Stomach (tissue), 9 donors: ENCODE results near the gene IL1A. TPM values are rescaled to one million over a fixed set of nuclear protein-coding genes. Genes with fewer than 3 reads are reported as not detected.

Experiments used
- DNase-seq, 2 donors: peaks; one replicate each; pipeline versions ENCODE4 v3.0.0 to v3.0.0-alpha.2; 2013 to 2019
- H3K27ac ChIP-seq, 5 donors: fragments of 200-600 bp in 4 of 5; sonication (generic) in 4 of 5; one replicate each; pipeline ENCODE4 v1.5.1; 2013 to 2019; ENCODE audit warnings: mild to moderate bottlenecking in 1 of 5, moderate library complexity in 1 of 5
- H3K27me3 ChIP-seq, 3 donors: fragments of 200-600 bp; sonication (generic); one replicate each; pipeline ENCODE4 v1.5.1; 2017 to 2019; ENCODE audit warnings: mixed run types in 1 of 3
- H3K36me3 ChIP-seq, 4 donors: fragments of 200-600 bp; sonication (generic); 1 replicate in 3 of 4; 2 replicates in 1 of 4; pipeline ENCODE4 v1.5.1; 2016 to 2019
- H3K4me1 ChIP-seq, 4 donors: fragments of 200-600 bp; sonication (generic); one replicate each; pipeline ENCODE4 v1.5.1; 2016 to 2019
- H3K4me3 ChIP-seq, 4 donors: fragments of 200-600 bp; sonication (generic) in 3 of 4; one replicate each; pipeline ENCODE4 v1.5.1; 2016 to 2019; ENCODE audit warnings: mild to moderate bottlenecking in 1 of 4
- H3K9me3 ChIP-seq, 4 donors: fragments of 200-600 bp; sonication (generic); one replicate each; pipeline ENCODE4 v1.5.1; 2016 to 2019
- EP300 ChIP-seq: sonication (generic); formaldehyde crosslinking; IDR thresholded peaks from one replicate; pipeline ENCODE4 v1.6.1; 2017; ENCODE audit warnings: antibody characterized with exemption
- POLR2A ChIP-seq, 4 donors: fragments of 450-650 bp; IDR thresholded peaks; one replicate each; pipeline ENCODE4 v1.6.1; 2016; ENCODE audit warnings: antibody characterized with exemption in 4 of 4, control low read depth in 2 of 4, mild to moderate bottlenecking in 1 of 4, moderate library complexity in 1 of 4
- POLR2AphosphoS5 ChIP-seq, 3 donors: sonication (generic); formaldehyde crosslinking; IDR thresholded peaks; one replicate each; pipeline ENCODE4 v1.6.1; 2016; ENCODE audit warnings: antibody characterized with exemption in 3 of 3
- WGBS, 5 donors: extraction: QIAGEN DNeasy Blood & Tissue Kit in 3 of 5; methylation state at CpG; one replicate each; pipeline versions ENCODE4 v1.1.5 to v1.1.7; 2013 to 2018; 5-methylcytosine and 5-hydroxymethylcytosine counted together
- intact Hi-C: fragments of 100-400 bp; cut with DNase I; formaldehyde crosslinking; loops from one replicate; pipeline ENCODE4 v1.15.1; 2023; ENCODE audit warnings: low total_unique reads
- polyA plus RNA-seq, 3 donors: library from polyadenylated mRNA; stranded (reverse); fragments of 200-250 nt; gene quantifications; one replicate each; pipeline ENCODE4 v1.2.3, GENCODE V29; 2013
- total RNA-seq, 5 donors: library from RNA; depleted of rRNA; stranded (reverse); fragments of >200 nt; gene quantifications; one replicate each; pipeline versions ENCODE4 v1.1.0 to v1.2.3, GENCODE V29; 2014 to 2016
- TF ChIP-seq, protein P1 (sequence below), 7 experiments: fragments of 450-650 bp in 4 of 7; fragments of 200-600 bp in 3 of 7; sonication (generic) in 3 of 7; IDR thresholded peaks; one replicate each; pipeline ENCODE4 v1.5.1; 2016 to 2019; ENCODE audit warnings: antibody characterized with exemption in 7 of 7, control low read depth in 2 of 7, mild to moderate bottlenecking in 1 of 7
- donor health status: healthy with polysubstance abuse.
- donor health status: Bipolar disorder and iron deficiency.
- donor health status: healthy.

Gene IL1A
- total and polyA plus RNA-seq, 8 donors: 0.44 to 2.5 TPM; not detected in 6

DNA sequence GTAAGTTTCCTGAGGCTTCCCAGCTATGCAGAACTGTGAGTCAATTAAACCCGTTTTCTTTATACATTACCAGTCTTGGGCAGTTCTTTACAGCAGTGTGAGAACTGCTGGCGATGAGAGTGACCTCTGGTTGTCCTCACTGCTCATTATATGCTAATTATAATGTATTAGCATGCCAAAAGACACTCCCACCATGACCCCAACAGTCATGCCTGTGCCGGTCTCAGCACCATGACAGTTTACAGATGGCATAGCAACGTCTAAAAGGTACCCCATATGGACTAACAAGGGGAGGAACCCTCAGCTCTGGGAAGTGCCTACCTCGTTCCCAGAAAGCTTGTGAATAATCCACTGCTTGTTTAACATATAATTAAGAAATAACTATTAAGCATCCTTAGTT is 8.1 kb upstream of the IL1A start:
- 73 to 88% (median 80%) methylated on average over 5 of the region's 5 CpGs for WGBS, 5 donors
- no peaks in the 10 kb centered on the region for H3K9me3 ChIP-seq
- H3K36me3 ChIP-seq: no peaks in the 10 kb centered on the region
- TF ChIP-seq POLR2A (IDR thresholded peaks at IDR 0.05): no peak
- TF ChIP-seq POLR2AphosphoS5 (IDR thresholded peaks at IDR 0.05): no peak
- TF ChIP-seq, protein P1, sequence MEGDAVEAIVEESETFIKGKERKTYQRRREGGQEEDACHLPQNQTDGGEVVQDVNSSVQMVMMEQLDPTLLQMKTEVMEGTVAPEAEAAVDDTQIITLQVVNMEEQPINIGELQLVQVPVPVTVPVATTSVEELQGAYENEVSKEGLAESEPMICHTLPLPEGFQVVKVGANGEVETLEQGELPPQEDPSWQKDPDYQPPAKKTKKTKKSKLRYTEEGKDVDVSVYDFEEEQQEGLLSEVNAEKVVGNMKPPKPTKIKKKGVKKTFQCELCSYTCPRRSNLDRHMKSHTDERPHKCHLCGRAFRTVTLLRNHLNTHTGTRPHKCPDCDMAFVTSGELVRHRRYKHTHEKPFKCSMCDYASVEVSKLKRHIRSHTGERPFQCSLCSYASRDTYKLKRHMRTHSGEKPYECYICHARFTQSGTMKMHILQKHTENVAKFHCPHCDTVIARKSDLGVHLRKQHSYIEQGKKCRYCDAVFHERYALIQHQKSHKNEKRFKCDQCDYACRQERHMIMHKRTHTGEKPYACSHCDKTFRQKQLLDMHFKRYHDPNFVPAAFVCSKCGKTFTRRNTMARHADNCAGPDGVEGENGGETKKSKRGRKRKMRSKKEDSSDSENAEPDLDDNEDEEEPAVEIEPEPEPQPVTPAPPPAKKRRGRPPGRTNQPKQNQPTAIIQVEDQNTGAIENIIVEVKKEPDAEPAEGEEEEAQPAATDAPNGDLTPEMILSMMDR (IDR thresholded peaks at IDR 0.05): no peak
- TF ChIP-seq EP300: no peak
- intact Hi-C loops: no loop called here
- no peak overlapping the region for H3K4me3 ChIP-seq
- H3K27ac ChIP-seq: no peak overlapping the region
- H3K27me3 ChIP-seq: no peaks in the 10 kb centered on the region
- peaks cover 0 to 8% (median 0%) of the 10 kb centered on the region in 4 donors for H3K4me1 ChIP-seq
- DNase-seq: no peak

DNA sequence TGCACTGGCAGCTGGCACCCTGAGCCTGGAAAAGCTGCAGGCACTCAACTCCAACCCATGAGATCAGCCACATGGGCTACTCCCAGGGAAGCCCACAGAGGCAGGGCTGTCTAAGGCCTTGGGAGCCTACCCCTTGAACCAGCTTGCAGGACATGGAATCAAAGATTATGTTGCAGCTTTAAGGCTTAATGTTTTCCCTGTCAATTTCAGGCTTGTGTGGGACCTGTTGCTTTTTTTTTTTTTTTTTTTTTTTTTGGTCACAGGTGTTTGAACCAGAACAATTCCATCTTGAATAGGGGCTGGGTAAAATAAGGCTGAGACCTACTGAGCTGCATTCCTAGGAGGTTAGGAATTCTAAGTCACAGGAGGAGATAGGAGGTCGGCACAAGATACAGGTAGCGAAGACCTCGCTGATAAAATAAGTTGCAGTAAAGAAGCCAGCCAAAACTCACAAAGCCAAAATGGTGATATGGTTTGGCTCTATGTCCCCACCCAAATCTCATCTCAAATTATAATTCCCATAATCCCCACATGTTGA is 7.5 kb upstream of the IL1A start:
- WGBS, 5 donors: 91 to 95% (median 92%) methylated on average over 3 of the region's 3 CpGs
- TF ChIP-seq POLR2A (IDR thresholded peaks at IDR 0.05) (no peak), POLR2AphosphoS5 (IDR thresholded peaks at IDR 0.05) (no peak), EP300 (no peak)
- TF ChIP-seq, protein P1 (IDR thresholded peaks at IDR 0.05): no peak
- Histone ChIP-seq H3K4me3 (no peak overlapping the region), H3K9me3 (no peaks in the 10 kb centered on the region), H3K36me3 (no peaks in the 10 kb centered on the region), H3K27ac (no peak overlapping the region), H3K4me1 (peaks cover 0 to 8% (median 0%) of the 10 kb centered on the region in 4 donors), H3K27me3 (no peaks in the 10 kb centered on the region)
- DNase-seq: no peak
- intact Hi-C loops: no loop called here

- no peak for TF ChIP-seq POLR2A (IDR thresholded peaks at IDR 0.05)
- TF ChIP-seq, protein P1 (IDR thresholded peaks at IDR 0.05): no peak
- TF ChIP-seq EP300: no peak
- no peak for TF ChIP-seq POLR2AphosphoS5 (IDR thresholded peaks at IDR 0.05)
Observed at GRCh38 chr2:112791019-112791418, 6.7 kb upstream of the IL1A start.

GRCh38 chr2:112790305-112790704 is 6.0 kb upstream of the IL1A start:
- H3K4me1 ChIP-seq: peaks cover 0 to 8% (median 0%) of the 10 kb centered on the region in 4 donors
- H3K4me3 ChIP-seq: no peak overlapping the region
- intact Hi-C loops: no loop called here
- DNase-seq: no peak
- H3K27me3 ChIP-seq: no peaks in the 10 kb centered on the region
- TF ChIP-seq, protein P1 (IDR thresholded peaks at IDR 0.05): no peak
- TF ChIP-seq POLR2A (IDR thresholded peaks at IDR 0.05): no peak
- no peak for TF ChIP-seq POLR2AphosphoS5 (IDR thresholded peaks at IDR 0.05)
- no peak for TF ChIP-seq EP300
- H3K9me3 ChIP-seq: no peaks in the 10 kb centered on the region
- 89 to 99% (median 95%) methylated on average over 5 of the region's 5 CpGs for WGBS, 5 donors
- no peaks in the 10 kb centered on the region for H3K36me3 ChIP-seq
- H3K27ac ChIP-seq: no peak overlapping the region

More at GRCh38 chr2:112791019-112791418, 6.7 kb upstream of the IL1A start:
- Histone ChIP-seq H3K9me3 (no peaks in the 10 kb centered on the region), H3K4me3 (no peak overlapping the region), H3K27me3 (no peaks in the 10 kb centered on the region), H3K4me1 (peaks cover 0 to 8% (median 0%) of the 10 kb centered on the region in 4 donors), H3K36me3 (no peaks in the 10 kb centered on the region), H3K27ac (no peak overlapping the region)
- no peak for DNase-seq
- intact Hi-C loops: no loop called here
- WGBS, 5 donors: 78 to 100% (median 95%) methylated on average over 2 to 3 of the region's 3 CpGs
